Activated CD4-positive, alpha-beta T cell treated with anti-CD3 and anti-CD28 coated beads, Interleukin-2, Interleukin-6, amounts not matched to agents 100 ng/mL and 50 ng/mL, durations not matched to agents 16 hours and 8 hours (primary cell): ENCODE measurements around the gene DPYSL5.
"Not testable (repeated sequence)": the region's sequence is repeated elsewhere in the genome, so short reads cannot be mapped to it uniquely, and the experiment has no call there.

ENCODE experiments used
- DNase-seq: peaks from one replicate; pipeline ENCODE4 v3.0.0-alpha.2; 2020

DPYSL5 gene

GRCh38 chr2:26905341-26906198 is 57.6 kb downstream of the DPYSL5 start:
- DNase-seq: no peak

DNA sequence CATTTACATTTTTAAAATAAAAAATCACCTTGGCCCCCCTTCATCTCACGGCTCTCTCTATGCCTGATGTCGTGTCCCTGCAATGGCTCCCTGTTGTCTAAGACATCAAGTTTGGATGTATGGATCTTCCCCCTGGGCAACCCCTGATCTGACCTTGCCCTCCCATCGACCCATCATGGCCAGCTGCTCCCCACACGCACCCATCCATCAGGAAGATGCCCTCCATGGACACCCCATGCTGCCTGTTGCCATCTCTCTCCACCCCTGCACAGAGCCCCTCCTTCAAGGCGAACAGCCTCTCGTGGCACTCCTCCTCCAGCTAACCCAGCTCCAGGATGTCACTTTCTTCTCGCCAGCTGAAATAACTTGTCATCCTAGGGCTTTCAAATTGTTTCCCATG is 59.5 kb downstream of the DPYSL5 start:
- no peak for DNase-seq

GRCh38 chr2:26910176-26910575 is 62.2 kb downstream of the DPYSL5 start:
- DNase-seq: no peak

DNA sequence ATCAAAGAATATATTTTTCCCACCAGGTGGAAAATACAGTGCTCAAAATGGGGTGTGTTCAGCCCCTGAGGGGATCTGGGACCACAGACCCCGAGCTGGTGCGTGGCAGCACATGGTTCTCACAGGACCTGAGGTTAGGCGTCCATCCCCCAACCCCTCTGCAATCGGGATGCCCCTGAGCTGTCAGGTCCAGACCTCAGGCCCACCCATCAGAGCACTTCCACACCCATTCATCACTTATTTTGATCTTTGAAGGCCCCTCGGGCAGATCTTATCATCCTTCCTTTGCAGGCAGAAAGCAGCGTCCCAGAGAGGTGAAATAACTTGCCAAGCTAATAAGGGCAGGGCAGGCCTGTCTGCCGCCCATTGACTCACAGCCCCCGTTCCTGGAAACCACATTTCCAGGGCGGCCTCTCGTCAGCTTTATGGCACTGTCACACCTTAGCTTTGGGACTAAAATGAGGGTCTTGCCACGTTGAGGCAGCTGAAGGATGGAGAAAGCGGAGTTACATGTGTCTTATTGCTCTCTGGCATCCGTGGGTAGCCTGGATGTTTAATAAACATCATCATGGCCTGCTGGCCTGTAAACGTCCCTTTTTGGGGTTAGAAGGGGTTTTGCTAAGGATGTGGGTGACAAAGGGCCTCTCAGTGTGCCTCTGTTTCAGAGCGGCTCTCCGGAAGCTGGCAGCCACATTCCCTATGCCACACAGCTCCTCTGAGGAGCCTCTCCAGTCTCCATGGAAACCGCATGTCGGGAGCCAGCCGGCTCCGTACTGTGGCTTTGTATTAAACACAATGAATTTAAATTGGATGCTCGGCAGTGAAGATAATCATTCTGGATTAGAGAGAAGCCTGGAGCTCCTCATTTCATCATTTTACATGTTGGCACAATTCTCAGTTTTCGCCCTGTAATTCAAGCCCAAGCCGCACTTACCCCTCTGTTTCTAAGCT is 64.3 kb downstream of the DPYSL5 start:
- no peak for DNase-seq

DNA sequence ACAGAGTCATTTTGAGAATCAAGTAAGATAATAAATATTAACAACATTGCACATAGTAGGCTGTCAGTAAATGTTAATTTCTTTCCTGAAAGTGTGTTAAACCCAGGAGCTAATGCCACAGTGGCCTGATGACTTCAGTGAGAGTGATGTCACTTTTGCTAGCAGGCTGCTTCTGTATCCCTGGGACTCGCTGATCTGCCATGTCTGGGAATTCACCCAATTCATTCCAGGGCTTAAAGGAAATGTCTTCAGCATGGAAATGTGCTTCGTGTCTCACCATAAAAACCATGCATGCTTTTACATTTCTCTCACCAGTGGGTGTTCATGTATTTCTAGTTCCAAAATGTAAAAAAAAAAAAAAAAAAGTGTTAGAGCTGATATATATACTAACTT is 65.7 kb downstream of the DPYSL5 start:
- no peak for DNase-seq

DNA sequence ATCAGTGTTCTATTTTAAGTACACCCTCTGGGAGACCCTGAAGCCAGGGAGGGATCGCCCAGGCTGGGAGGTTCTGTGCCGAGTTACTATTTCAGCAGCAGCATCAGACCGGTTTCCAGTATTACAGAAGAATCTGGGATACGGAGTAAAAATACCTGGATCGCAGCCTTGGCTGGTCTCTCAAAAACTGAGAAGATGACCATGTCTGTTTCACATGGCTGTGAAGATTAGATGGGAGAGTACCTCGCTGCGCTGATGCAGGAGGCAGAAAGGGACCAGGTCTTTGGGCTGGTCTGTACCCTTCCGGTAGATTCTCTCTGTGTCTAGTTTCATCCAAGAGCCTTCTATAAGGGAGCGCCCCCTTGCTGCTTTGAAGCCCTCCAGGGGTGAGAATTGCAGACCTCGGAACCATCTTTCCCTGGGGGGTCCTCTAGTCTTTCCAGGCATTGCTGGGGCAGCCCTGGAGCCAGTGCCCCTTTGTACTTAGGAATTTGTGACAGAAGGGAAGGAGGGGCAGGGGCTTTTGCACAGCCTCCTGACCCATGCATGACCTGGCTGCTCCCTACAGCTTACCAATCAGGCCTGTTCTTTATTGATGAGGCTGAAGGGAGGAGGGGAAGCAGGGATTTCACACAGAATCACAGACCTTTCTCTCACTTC is 66.2 kb downstream of the DPYSL5 start:
- DNase-seq: no peak

GRCh38 chr2:26914659-26915310 is 66.9 kb downstream of the DPYSL5 start:
- no peak for DNase-seq

GRCh38 chr2:26915316-26915715 is 67.4 kb downstream of the DPYSL5 start:
- no peak for DNase-seq

- DNase-seq: no peak
These were observed 68.3 kb downstream of the DPYSL5 start for GRCh38 chr2:26916128-26916692.

GRCh38 chr2:26917135-26917836 is 69.4 kb downstream of the DPYSL5 start:
- DNase-seq: no peak

DNA sequence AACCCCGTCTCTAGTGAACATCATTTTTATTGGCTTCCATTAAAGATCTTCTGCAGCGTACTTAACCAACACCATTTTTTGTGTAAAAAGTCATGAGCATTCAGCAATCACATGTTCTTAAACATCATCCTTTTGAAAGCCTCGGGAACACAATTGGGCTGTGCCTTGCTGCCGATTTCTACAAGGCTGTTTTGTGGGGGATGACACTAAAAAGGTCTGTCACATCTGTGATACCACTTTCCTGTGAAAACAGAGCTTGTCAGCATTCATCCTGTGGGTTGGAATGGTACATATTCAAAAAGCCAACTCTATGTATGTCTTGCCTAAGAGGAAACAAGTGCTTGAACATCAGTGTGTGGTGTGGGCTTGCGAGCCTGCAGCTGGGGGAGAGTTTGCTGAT is 73.4 kb downstream of the DPYSL5 start:
- no peak for DNase-seq

DNA sequence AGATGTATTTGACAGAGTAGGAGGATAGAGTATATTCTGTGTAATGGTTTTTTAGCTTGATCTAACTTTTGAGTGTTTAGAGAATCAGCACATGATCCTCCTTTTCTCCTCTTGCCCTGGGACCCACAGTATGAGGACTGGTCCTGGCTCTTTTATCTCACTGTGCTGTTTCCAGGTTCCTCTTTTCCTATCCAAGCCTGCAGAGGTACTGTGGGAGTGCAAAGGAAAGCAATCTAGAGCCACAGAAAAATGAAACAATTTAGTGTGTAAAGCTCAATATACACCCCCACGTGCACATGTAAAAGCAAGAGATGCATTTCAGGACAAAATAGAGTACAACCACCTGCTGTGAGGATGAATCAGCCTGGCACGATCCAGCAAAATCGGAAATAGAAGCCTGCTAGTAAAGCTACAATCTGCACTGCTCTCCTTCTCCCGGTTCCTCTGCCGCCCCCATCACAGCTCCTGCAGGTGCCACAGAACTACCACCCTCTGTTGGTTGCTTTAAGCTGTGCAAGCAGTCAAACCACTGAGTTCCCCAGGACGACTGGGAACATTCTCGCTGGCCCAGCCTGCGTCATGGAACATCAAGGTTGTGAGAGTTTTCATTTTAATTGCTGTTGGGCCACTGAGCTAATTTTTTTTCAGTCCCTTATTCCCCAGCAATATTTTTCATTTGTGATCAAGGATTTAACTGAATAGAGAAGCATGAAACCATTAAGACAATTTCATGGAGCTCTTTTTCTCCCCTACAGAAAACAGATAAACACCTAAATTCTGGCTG is 74.7 kb downstream of the DPYSL5 start:
- DNase-seq: peak; percentile 44

GRCh38 chr2:26923189-26923466 is 75.2 kb downstream of the DPYSL5 start:
- DNase-seq: not testable (repeated sequence)

DNA sequence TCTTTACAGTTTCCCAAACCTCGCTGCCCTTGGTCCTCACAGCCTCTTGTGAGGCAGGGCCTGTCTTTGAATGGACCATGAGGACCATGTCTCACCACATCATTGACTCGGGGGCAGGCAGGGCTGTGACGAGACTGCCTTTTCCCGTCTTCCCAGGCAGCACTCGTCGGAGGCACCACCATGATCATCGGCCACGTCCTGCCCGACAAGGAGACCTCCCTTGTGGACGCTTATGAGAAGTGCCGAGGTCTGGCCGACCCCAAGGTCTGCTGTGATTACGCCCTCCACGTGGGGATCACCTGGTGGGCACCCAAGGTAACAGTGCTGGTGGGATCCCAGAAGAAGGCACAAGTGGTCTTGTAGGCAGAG is 76.8 kb downstream of the DPYSL5 start:
- no peak for DNase-seq

- no peak for DNase-seq
These were observed 77.3 kb downstream of the DPYSL5 start for GRCh38 chr2:26925100-26925791.

- no peak for DNase-seq
These were observed 79.3 kb downstream of the DPYSL5 start for GRCh38 chr2:26927221-26927620.

GRCh38 chr2:26932974-26933373 is 85.0 kb downstream of the DPYSL5 start:
- no peak for DNase-seq

DNA sequence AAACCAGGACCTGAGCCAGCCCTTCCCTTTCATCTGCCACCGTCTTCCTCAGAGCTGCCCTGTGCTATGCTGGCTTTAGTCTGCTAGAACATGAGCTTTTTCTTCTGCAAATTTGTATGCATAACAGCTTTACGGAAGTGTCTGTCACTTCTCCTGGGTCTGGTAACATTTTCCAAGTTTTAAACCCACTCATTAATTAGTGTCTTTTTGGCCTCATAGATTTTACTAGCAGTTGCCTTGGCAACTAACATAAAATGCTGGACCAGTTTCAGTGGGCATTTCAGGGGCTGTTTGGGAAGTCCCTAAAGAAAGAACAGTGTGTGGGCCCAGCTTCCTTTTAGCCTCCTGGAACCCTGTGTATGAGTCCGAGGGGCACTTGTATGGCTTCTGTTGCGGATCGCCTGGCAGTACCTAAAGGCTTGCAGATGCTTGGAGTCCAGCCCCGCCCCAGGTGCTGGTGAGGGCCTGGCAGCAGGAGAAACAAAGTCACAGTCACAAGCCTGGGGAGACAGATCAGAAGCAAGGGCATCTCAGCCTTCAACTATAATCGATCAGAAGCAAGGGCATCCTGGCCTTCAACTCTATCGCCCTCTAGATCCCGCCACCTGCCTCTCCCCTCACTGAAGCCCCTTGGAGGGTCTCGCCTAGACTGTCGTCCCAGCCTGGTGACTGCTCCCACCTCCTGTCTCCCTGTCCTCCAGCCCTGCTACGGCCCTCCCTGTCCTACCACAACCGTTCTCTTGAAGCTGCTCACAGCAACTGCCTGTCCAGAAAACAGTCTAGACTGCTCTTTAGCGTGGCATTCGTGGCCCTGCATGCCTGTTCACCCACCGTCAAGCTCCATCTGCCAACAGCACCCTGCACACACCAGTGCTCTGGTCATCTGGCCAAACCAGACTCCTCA is 85.8 kb downstream of the DPYSL5 start:
- DNase-seq: no peak

- no peak for DNase-seq
These were observed 86.4 kb downstream of the DPYSL5 start for GRCh38 chr2:26934335-26934724.

DNA sequence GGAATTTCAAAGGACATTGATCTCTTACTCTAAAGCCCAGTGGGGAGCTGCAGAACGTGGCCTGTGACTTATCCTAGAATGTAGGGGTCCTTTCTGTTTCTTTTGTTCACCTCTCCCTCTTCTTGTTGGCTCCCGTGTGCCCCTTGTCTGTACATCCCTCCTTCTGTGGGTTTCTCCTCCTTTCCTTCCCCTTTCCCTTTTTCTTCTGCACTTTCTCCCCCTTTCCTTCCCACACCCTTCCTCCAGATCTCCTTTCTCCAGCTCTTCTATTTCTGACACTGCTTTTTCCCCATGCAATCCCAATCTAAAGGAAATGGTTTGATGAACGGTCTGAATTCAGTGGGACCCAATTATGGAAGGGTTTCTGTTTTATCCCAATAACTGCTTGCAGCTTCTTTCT is 87.1 kb downstream of the DPYSL5 start:
- DNase-seq: no peak
